Spleen (tissue), 11 donors: ENCODE data around the gene SEMA5A. TPM values are rescaled to one million over a fixed set of nuclear protein-coding genes. Genes with fewer than 3 reads are reported as not detected.

Experiments used
- DNase-seq: peaks from one replicate; pipeline ENCODE4 v3.0.0-alpha.2; 2020
- H3K27ac ChIP-seq, 8 donors: fragments of 200-600 bp; sonication (generic) in 7 of 8; 1 replicate in 4 of 8; 2 replicates in 4 of 8; pipeline versions ENCODE4 v1.5.0 to v1.8.0; 2016 to 2021; ENCODE audit warnings: inconsistent platforms in 4 of 8, mild to moderate bottlenecking in 4 of 8, moderate library complexity in 1 of 8
- H3K27me3 ChIP-seq, 7 donors: fragments of 200-600 bp; sonication (generic) in 6 of 7; replicated peaks in 1 of 7; 1 replicate in 4 of 7; 2 replicates in 3 of 7; pipeline versions ENCODE4 v1.5.0 to v1.8.0; 2016 to 2021; ENCODE audit warnings: inconsistent platforms in 3 of 7, mild to moderate bottlenecking in 1 of 7
- H3K36me3 ChIP-seq, 6 donors: fragments of 200-600 bp; sonication (generic) in 5 of 6; 1 replicate in 4 of 6; 2 replicates in 2 of 6; pipeline versions ENCODE4 v1.5.0 to v1.8.0; 2016 to 2021; ENCODE audit warnings: inconsistent platforms in 2 of 6
- H3K4me1 ChIP-seq, 6 donors: fragments of 200-600 bp; sonication (generic) in 5 of 6; 1 replicate in 3 of 6; 2 replicates in 3 of 6; pipeline versions ENCODE4 v1.5.0 to v1.8.0; 2016 to 2021; ENCODE audit warnings: inconsistent platforms in 3 of 6
- H3K4me3 ChIP-seq, 8 donors: fragments of 200-600 bp; sonication (generic) in 7 of 8; 1 replicate in 4 of 8; 2 replicates in 4 of 8; pipeline versions ENCODE4 v1.5.0 to v1.8.0; 2016 to 2021; ENCODE audit warnings: inconsistent platforms in 4 of 8, mild to moderate bottlenecking in 4 of 8, moderate library complexity in 2 of 8
- H3K9me3 ChIP-seq, 8 donors: fragments of 200-600 bp; sonication (generic) in 7 of 8; 1 replicate in 4 of 8; 2 replicates in 4 of 8; pipeline versions ENCODE4 v1.5.0 to v1.8.0; 2016 to 2021; ENCODE audit warnings: inconsistent platforms in 4 of 8
- POLR2A ChIP-seq, 3 donors: fragments of 450-650 bp; IDR thresholded peaks; one replicate each; pipeline ENCODE4 v1.5.1; 2017; ENCODE audit warnings: antibody characterized with exemption in 3 of 3, mild to moderate bottlenecking in 1 of 3
- POLR2AphosphoS5 ChIP-seq, 3 donors: sonication (generic); formaldehyde crosslinking; IDR thresholded peaks; one replicate each; pipeline ENCODE4 v1.5.1; 2017; ENCODE audit warnings: antibody characterized with exemption in 3 of 3
- WGBS, 5 donors: extraction: QIAGEN DNeasy Blood & Tissue Kit in 3 of 5; methylation state at CpG; one replicate each; pipeline versions ENCODE4 v1.1.5 to v1.1.7; 2013 to 2018; 5-methylcytosine and 5-hydroxymethylcytosine counted together
- intact Hi-C: fragments of 100-400 bp; cut with DNase I; formaldehyde crosslinking; loops from one replicate; pipeline ENCODE4 v1.15.0; 2023; ENCODE audit warnings: low total_unique reads
- polyA plus RNA-seq, 3 donors: library from polyadenylated mRNA; stranded (reverse); fragments of 200-250 nt; gene quantifications; one replicate each; pipeline ENCODE4 v1.2.1, GENCODE V29; 2013
- total RNA-seq, 7 donors: library from RNA; depleted of rRNA in 3 of 7; stranded (reverse); fragments of >200 nt in 3 of 7; fragmentation: NEBNext Ultra II Directional in 4 of 7; extraction: Animal tissue kit (Norgen Biotek cat#: 25700) in 4 of 7; gene quantifications; one replicate each; pipeline versions ENCODE4 v1.1.0 to v1.2.1, GENCODE V29; 2016 to 2021
- TF ChIP-seq, protein P1 (sequence below), 11 experiments: fragments of 200-600 bp in 7 of 11; fragments of 450-650 bp in 4 of 11; sonication (generic) in 4 of 11; IDR thresholded peaks in 8 of 11; conservative IDR thresholded peaks in 3 of 11; 1 replicate in 7 of 11; 2 replicates in 4 of 11; pipeline versions ENCODE4 v1.4.0 to v1.8.0; 2016 to 2021; ENCODE audit warnings: antibody characterized with exemption in 11 of 11, inconsistent platforms in 4 of 11, mild to moderate bottlenecking in 1 of 11
- donor health status: healthy with polysubstance abuse.
- donor health status: DM: no; HTN: no; CAD: no; lungs with moderate emphysema.
- donor health status: DM: no; HTN: no; CAD: no.
- donor health status: Bipolar disorder and iron deficiency.
- donor health status: healthy.
- donor health status: DM: no; HTN: no; CAD: no.
- donor health status: DM: yes; HTN: yes; CAD: no.

The SEMA5A gene
- total and polyA plus RNA-seq, 10 donors: 1.4 to 30.9 (median 13.1) TPM

DNA sequence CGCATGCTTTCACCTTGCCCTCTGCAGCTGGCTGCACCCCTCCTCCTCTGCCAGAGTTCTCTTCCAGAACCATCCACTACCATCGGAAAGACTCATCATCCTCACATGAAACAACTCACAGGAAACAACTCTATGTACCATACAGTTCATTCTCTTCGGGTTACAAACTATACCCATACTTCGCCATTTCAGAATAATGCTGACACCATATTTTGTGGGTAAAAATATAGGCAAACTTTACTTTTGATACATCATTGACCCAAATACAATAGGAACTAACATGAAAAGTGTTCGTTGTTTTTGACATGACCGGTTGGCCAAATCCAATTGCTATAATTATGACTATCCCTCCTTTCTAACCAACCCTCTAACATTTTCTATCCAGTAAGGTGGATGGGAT, 421.0 kb downstream of the SEMA5A start:
- Histone ChIP-seq H3K9me3 (no peaks in the 10 kb centered on the region), H3K36me3 (no peaks in the 10 kb centered on the region), H3K27ac (no peak overlapping the region), H3K27me3 (no peaks in the 10 kb centered on the region), H3K4me1 (no peaks in the 10 kb centered on the region), H3K4me3 (no peak overlapping the region)
- 92 to 98% (median 95%) methylated on average over 6 of the region's 6 CpGs for WGBS, 5 donors
- intact Hi-C loops: no loop called here
- TF ChIP-seq POLR2AphosphoS5 (IDR thresholded peaks at IDR 0.05) (no peak), POLR2A (IDR thresholded peaks at IDR 0.05) (no peak)
- TF ChIP-seq, protein P1, sequence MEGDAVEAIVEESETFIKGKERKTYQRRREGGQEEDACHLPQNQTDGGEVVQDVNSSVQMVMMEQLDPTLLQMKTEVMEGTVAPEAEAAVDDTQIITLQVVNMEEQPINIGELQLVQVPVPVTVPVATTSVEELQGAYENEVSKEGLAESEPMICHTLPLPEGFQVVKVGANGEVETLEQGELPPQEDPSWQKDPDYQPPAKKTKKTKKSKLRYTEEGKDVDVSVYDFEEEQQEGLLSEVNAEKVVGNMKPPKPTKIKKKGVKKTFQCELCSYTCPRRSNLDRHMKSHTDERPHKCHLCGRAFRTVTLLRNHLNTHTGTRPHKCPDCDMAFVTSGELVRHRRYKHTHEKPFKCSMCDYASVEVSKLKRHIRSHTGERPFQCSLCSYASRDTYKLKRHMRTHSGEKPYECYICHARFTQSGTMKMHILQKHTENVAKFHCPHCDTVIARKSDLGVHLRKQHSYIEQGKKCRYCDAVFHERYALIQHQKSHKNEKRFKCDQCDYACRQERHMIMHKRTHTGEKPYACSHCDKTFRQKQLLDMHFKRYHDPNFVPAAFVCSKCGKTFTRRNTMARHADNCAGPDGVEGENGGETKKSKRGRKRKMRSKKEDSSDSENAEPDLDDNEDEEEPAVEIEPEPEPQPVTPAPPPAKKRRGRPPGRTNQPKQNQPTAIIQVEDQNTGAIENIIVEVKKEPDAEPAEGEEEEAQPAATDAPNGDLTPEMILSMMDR (IDR thresholded peaks at IDR 0.05 in 8 of 11, conservative IDR thresholded peaks at IDR 0.05 in 3 of 11): no peak
- no peak for DNase-seq

DNA sequence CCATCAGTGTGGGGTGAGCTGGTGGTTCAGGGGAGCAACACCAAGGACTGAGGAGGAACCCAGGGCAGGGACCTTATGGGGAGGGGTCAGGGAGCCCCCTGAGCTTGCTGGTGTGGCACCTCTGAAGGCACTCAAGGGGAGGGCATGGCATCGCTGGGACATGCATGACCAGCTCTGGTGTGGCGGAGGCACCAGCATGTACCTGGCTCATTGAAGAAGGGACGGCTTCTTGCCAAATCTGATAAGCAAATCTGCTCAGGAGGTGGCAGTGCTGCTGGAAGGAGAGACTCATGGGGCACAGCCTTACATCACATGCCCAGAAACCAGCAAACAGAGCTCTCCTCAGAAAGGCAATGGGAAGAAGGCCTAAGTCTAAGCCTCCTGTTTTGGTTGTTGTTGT, 421.8 kb downstream of the SEMA5A start:
- intact Hi-C loops: no loop called here
- no peak for DNase-seq
- Histone ChIP-seq H3K36me3 (no peaks in the 10 kb centered on the region), H3K4me1 (no peaks in the 10 kb centered on the region), H3K27ac (peak overlapping the region in 3 of 8 donors; percentile 17 to 36 (median 18)), H3K4me3 (no peak overlapping the region), H3K27me3 (no peaks in the 10 kb centered on the region), H3K9me3 (no peaks in the 10 kb centered on the region)
- WGBS, 5 donors: 78 to 95% (median 83%) methylated on average over 3 of the region's 3 CpGs
- TF ChIP-seq, protein P1 (IDR thresholded peaks at IDR 0.05 in 8 of 11, conservative IDR thresholded peaks at IDR 0.05 in 3 of 11): no peak
- TF ChIP-seq POLR2A (IDR thresholded peaks at IDR 0.05): no peak
- no peak for TF ChIP-seq POLR2AphosphoS5 (IDR thresholded peaks at IDR 0.05)

DNA sequence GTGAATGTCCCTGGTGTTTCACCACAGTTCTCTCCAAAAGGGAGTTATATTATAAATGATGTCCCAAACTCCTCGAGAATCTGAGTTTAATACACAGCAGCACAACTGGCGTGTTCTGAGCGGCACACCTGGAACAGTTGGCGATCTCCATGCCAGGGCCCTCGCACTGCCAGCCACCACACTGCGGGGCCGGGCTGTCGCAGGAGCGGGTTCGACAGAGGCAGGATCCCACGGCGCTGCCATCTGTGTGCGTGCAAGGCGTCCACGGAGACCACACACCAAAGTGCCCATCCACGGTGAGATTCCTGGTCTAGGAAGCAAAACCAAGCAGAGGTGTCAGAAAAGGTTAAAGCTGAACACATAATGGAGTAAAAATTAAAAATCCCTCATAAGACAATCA, 423.3 kb downstream of the SEMA5A start:
- Histone ChIP-seq H3K27me3 (no peaks in the 10 kb centered on the region), H3K9me3 (no peaks in the 10 kb centered on the region), H3K36me3 (no peaks in the 10 kb centered on the region), H3K4me1 (no peaks in the 10 kb centered on the region), H3K27ac (no peak overlapping the region), H3K4me3 (no peak overlapping the region)
- no peak for DNase-seq
- intact Hi-C loops: no loop called here
- TF ChIP-seq POLR2AphosphoS5 (IDR thresholded peaks at IDR 0.05): no peak
- TF ChIP-seq POLR2A (IDR thresholded peaks at IDR 0.05): no peak
- TF ChIP-seq, protein P1 (IDR thresholded peaks at IDR 0.05 in 8 of 11, conservative IDR thresholded peaks at IDR 0.05 in 3 of 11): no peak
- WGBS, 5 donors: 94 to 97% (median 95%) methylated on average over 16 of the region's 16 CpGs

DNA sequence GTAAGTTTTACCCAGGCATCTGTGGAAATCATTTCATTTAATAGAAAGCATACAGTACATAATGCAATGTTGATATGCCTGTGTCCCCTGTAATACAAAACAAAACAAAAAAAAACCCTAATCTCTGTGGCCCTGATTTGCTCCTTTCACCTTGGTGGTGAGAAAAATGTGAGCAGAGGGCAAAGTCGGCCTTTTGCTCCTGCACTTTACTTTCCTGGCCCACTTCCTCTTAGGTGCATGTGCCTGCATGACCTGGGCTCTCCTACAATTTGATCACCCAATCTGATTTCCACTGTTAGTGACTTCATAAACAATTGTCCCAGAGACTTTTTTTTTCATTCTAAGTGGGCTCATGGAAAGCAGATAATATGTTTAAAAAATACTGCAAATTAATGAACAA, 424.3 kb downstream of the SEMA5A start:
- WGBS, 5 donors: 39 to 50% (median 45%) methylated on average over 1 of the region's 1 CpG

More for the DNA sequence above, 424.3 kb downstream of the SEMA5A start:
- no peak for DNase-seq
- Histone ChIP-seq H3K4me1 (no peaks in the 10 kb centered on the region), H3K27ac (no peak overlapping the region), H3K27me3 (no peaks in the 10 kb centered on the region), H3K36me3 (no peaks in the 10 kb centered on the region), H3K4me3 (no peak overlapping the region), H3K9me3 (no peaks in the 10 kb centered on the region)
- no peak for TF ChIP-seq POLR2AphosphoS5 (IDR thresholded peaks at IDR 0.05)
- TF ChIP-seq, protein P1 (IDR thresholded peaks at IDR 0.05 in 8 of 11, conservative IDR thresholded peaks at IDR 0.05 in 3 of 11): no peak
- no peak for TF ChIP-seq POLR2A (IDR thresholded peaks at IDR 0.05)
- intact Hi-C loops: no loop called here
